ENCODE results near the gene IGSF3. TPM values are rescaled to one million over a fixed set of nuclear protein-coding genes. Genes with fewer than 3 reads are reported as not detected.

IGSF3 gene
- total and polyA plus RNA-seq, 2 donors from 2014 or later: 12.0 to 38.8 TPM

DNA sequence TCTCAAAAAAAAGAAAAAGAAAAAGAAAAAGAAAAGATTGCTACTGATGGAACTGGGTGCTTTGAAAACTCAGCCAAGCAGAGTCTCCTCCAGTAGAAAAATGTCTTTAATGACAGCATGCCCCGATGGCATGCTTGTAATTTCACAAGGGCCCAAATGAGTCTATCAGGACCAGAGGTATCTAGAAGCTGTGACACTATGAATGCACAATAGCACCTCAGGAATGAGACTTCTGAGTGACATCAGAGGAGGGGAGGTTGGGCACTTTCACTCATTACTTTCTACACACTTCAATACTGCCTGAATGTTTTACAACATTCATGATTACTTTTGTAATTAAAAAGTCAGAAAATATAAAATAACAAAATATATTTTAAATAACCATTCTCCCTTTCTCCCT, 81.6 kb downstream of the IGSF3 start:
- H3K9ac ChIP-seq (ENCODE audit: low read length in 3 of 3): no peak overlapping the region
- peaks cover 0 to 7% (median 0%) of the 10 kb centered on the region in 3 donors for H3K4me1 ChIP-seq (ENCODE audit: control insufficient read depth in 2 of 3, insufficient read depth in 2 of 3, low read depth in 1 of 3, low read length in 3 of 3)
- H3K4me3 ChIP-seq (ENCODE audit: low read length in 3 of 3): no peak overlapping the region
- H3K36me3 ChIP-seq (ENCODE audit: control insufficient read depth in 2 of 3, insufficient read depth in 3 of 3, low read length in 3 of 3): peaks cover 0 to 4% (median 4%) of the 10 kb centered on the region in 3 donors
- no peak for FAIRE-seq
- DNase-seq: no peak
- intact Hi-C loops (cut with DNase I): no loop called here
- no peaks in the 10 kb centered on the region for H3K9me3 ChIP-seq (ENCODE audit: control insufficient read depth in 2 of 3, insufficient read depth in 1 of 3, low read length in 3 of 3)
- H3K27ac ChIP-seq (ENCODE audit: low read depth in 2 of 2, low read length in 2 of 2): no peak overlapping the region
- no peaks in the 10 kb centered on the region for H3K27me3 ChIP-seq (ENCODE audit: control insufficient read depth, insufficient read depth, low read length)
- TF ChIP-seq, protein P1, sequence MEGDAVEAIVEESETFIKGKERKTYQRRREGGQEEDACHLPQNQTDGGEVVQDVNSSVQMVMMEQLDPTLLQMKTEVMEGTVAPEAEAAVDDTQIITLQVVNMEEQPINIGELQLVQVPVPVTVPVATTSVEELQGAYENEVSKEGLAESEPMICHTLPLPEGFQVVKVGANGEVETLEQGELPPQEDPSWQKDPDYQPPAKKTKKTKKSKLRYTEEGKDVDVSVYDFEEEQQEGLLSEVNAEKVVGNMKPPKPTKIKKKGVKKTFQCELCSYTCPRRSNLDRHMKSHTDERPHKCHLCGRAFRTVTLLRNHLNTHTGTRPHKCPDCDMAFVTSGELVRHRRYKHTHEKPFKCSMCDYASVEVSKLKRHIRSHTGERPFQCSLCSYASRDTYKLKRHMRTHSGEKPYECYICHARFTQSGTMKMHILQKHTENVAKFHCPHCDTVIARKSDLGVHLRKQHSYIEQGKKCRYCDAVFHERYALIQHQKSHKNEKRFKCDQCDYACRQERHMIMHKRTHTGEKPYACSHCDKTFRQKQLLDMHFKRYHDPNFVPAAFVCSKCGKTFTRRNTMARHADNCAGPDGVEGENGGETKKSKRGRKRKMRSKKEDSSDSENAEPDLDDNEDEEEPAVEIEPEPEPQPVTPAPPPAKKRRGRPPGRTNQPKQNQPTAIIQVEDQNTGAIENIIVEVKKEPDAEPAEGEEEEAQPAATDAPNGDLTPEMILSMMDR (IDR thresholded peaks at IDR 0.05; ENCODE audit: borderline replicate concordance, extremely low read depth, insufficient read depth): no peak

DNA sequence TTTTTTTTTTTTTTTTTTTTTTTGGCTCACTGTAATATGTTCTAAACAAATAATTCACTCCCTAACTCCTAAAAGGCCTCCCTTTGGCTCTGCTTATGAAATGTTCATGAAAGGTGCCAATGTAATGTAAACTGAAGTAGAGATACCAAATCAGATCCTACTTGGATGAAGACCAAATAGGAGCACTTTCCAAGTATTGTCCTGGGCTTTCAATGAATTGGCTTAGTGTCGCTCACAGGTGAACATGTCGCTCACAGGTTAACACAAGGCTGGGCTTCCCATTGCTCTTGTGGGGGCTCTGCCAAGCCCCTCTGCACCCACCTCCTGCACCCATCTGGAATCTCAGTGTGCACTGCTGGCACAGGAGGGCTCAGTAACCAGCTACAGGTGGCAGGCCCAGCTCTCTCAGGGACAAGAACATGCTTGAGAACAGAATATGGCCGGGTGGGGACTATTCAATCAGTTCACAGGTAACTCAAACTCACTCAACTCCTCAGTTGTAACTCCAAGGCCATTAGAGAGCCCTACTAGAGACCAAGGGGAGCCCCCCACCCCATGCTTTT, 86.1 kb downstream of the IGSF3 start:
- Histone ChIP-seq H3K36me3 (ENCODE audit: control insufficient read depth in 2 of 3, insufficient read depth in 3 of 3, low read length in 3 of 3) (peaks cover 0 to 11% (median 9%) of the 10 kb centered on the region in 3 donors), H3K9ac (ENCODE audit: low read length in 3 of 3) (no peak overlapping the region), H3K9me3 (ENCODE audit: control insufficient read depth in 2 of 3, insufficient read depth in 1 of 3, low read length in 3 of 3) (no peaks in the 10 kb centered on the region), H3K4me3 (ENCODE audit: low read length in 3 of 3) (no peak overlapping the region), H3K27me3 (ENCODE audit: control insufficient read depth, insufficient read depth, low read length) (no peaks in the 10 kb centered on the region), H3K27ac (ENCODE audit: low read depth in 2 of 2, low read length in 2 of 2) (no peak overlapping the region), H3K4me1 (ENCODE audit: control insufficient read depth in 2 of 3, insufficient read depth in 2 of 3, low read depth in 1 of 3, low read length in 3 of 3) (no peaks in the 10 kb centered on the region)
- intact Hi-C loops (cut with DNase I): no loop called here
- DNase-seq: no peak
- FAIRE-seq: no peak
- TF ChIP-seq, protein P1 (IDR thresholded peaks at IDR 0.05; ENCODE audit: borderline replicate concordance, extremely low read depth, insufficient read depth): no peak

DNA sequence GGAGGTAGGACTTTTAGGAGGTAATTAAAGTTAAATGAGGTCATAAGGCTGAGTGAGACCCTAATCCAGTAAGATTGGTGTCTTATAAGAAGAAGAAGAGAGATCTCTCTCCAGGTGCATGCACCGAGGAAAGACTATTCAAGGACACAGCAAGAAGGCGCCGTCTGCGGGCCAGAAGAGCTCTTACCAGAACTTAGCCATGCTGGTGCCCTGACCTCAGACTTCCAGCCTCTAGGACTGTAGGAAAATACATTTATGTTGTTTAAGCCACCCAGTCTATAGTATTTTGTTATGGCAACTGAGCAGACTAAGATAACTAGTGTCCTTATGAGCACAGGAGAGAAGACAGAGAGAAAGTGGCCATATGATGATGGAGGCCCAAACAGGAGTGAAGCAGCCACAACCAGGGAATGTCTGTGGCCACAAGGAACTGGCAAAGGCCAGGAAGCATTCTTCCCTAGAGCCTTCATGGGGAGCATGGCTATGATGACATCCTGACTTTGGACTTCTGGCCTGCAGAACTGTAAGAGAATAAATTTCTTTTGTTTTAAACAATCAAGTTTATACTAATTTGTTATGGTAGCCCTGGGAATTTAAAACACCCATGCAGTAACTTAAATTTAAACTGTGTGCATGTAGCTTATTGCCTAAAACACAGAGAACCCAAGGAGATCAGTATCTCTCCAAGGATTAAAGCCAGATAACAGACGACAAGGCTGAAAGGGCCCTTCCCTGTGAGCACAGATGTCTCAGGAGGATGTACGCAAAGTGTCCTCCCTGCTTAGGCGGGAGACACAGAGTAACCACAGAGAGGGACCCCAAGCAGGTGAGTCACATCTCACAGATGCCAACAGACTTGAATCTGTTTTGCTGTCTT, 86.8 kb downstream of the IGSF3 start:
- Histone ChIP-seq H3K27me3 (ENCODE audit: control insufficient read depth, insufficient read depth, low read length) (no peaks in the 10 kb centered on the region), H3K9ac (ENCODE audit: low read length in 3 of 3) (no peak overlapping the region), H3K4me1 (ENCODE audit: control insufficient read depth in 2 of 3, insufficient read depth in 2 of 3, low read depth in 1 of 3, low read length in 3 of 3) (no peaks in the 10 kb centered on the region), H3K27ac (ENCODE audit: low read depth in 2 of 2, low read length in 2 of 2) (no peak overlapping the region), H3K9me3 (ENCODE audit: control insufficient read depth in 2 of 3, insufficient read depth in 1 of 3, low read length in 3 of 3) (no peaks in the 10 kb centered on the region), H3K4me3 (ENCODE audit: low read length in 3 of 3) (no peak overlapping the region), H3K36me3 (ENCODE audit: control insufficient read depth in 2 of 3, insufficient read depth in 3 of 3, low read length in 3 of 3) (peaks cover 0 to 11% (median 11%) of the 10 kb centered on the region in 3 donors)
- FAIRE-seq: no peak
- no peak for DNase-seq
- intact Hi-C loops (cut with DNase I): no loop called here
- TF ChIP-seq, protein P1 (IDR thresholded peaks at IDR 0.05; ENCODE audit: borderline replicate concordance, extremely low read depth, insufficient read depth): no peak

Measured in kidney (tissue), 14 donors.